C4-2B (cell line): Measurements from ENCODE around the gene TSPAN9.

Experiments used
- CTCF ChIP-seq: fragments of 450-650 bp; conservative IDR thresholded peaks from 2 replicates; pipeline ENCODE4 v1.5.1; 2017; ENCODE audit warnings: mild to moderate bottlenecking
- ZFX ChIP-seq: fragments of 450-650 bp; IDR thresholded peaks from 2 replicates; pipeline ENCODE4 v1.6.1; 2017

- TF ChIP-seq CTCF (no peak), ZFX (no peak)
These were observed 173.4 kb downstream of the TSPAN9 start for GRCh38 chr12:3250576-3250975.
